CD4-positive, alpha-beta T cell treated with Interleukin-1 beta for 1 hour (primary cell): ENCODE data around the gene TMEM130.
"Not testable (repeated sequence)": the region's sequence is repeated elsewhere in the genome, so short reads cannot be mapped to it uniquely, and the experiment has no call there.

Experiments
- DNase-seq, 2 donors: peaks; one replicate each; pipeline ENCODE4 v3.0.0-alpha.2; 2020 to 2022

TMEM130 gene

GRCh38 chr7:98877146-98877545 is 7.3 kb upstream of the TMEM130 start:
- DNase-seq, result no peak

GRCh38 chr7:98875501-98875900 is 5.7 kb upstream of the TMEM130 start:
- no peak for DNase-seq

DNA sequence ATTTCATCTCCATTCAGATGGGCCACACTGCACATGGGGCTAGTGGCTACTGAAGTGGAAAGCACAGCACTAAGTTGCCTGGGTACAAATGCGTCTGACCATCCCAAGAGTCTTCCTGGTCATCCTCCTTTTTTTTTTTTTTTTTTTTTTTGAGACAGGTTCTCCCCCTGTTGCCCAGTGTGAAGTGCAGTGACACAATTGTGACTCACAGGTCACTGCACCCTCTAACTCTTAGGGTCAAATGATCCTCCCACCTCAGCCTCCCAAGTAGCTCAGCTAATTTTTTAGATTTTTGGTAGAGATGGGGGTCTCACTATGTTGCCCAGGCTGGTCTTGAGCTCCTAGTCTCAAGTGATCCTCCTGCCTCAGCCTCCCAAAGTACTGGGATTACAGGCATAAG is 5.1 kb upstream of the TMEM130 start:
- no peak for DNase-seq

DNA sequence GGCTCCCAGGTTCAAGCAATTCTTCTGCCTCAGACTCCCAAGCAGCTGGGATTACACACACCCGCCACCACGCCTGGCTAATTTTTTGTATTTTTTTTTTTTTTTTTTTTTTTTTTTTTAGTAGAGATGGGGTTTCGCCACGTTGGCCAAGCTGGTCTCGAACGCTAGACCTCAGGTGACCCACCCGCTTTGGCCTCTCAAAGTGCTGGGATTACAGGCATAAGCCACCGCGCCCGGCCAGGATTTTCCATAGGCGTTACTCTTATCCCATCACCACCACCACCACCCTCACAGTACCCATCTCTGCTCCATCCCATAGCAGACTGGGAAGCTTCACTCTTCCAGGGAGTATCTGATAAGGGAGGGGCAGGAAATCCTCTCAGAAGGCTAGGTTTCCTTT is 3.8 kb upstream of the TMEM130 start:
- DNase-seq, result not testable (repeated sequence)

DNA sequence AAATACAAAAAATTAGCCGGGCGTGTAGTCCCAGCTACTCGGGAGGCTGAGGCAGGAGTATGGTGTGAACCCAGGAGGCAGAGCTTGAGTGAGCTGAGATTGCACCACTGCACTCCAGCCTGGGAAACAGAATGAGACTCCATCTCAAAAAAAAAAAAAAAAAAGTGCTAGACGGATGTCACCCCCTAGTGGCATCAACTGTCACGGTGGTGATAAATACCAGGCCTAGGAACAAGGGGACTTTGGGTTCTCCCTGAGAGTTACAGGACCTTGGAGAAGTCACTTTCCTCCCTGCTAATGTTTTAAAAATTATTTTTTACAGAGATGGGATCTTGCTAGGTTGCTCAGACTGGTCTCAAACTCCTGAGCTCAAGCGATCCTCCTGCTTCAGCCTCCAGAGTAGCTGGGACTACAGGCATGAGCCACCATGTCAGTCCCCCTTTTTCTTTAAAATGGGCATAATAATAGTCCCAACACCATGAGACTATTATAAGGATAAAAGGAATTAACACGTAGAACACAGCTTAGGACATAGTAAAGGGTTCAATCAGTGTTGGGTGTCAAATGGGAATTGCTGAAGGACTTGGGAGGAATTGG is 2.6 kb upstream of the TMEM130 start:
- DNase-seq, result peak in 1 of 2 donors; percentile 40

DNA sequence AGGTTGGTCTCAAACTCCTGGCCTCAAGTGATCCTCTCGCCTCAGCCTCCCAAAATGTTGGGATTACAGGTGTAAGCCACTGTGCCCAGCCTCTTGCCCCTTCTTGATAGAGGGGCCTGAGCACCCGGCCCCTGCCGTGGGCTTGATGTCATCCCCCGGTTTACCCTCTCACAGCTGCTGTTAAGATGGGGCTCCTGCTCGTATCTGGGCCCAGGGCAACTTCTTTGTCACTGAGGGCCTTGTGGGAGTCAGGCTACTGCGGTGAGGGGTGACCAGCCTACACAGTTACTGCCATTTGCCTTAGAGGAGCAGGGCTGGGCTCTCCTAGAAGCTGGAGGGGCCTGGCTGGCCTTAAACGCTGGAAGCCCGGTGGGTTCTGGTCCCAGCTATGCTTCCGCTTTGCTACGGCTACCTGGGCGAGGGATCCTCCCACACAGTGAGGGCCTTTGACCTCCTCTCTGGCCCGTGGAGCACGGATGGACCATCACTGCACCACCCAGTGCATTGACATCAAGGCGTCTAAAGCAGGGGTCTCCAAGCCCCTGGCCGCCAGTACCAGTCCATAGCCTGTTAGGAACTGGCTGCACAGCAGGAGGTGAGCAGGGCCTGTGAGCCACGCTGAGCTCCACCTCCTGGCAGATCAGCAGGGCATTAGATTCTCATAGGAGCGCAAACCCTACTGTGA is 1.1 kb upstream of the TMEM130 start:
- DNase-seq, result no peak

DNA sequence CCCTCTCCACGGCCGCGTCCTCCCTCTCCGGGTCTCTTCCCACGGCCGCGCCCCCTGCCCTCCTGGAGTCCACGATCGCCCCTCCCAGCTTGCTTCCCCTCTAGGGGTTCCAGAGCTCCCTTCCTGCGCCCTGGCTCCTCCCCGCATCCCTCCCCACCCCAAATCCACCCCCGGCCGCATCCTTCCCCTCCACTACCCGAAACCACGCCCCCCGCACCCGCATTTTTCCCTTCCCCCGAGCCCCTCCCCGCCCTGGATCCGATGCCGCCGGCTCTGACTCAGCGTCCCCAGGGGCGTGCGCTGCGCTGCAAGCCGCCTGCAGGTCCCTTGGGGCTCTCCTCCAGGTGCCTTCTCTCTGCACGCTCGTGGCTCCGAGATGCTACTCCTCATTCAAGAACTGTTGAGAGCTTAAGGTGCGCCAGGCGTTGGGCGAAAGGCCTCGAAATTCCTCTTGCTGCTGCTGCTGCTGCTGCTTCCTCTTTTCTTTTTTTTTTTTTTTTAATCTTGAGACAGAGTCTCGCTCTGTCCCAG is 372 bp upstream of the TMEM130 start:
- DNase-seq, result peak; percentile 43 to 65

DNA sequence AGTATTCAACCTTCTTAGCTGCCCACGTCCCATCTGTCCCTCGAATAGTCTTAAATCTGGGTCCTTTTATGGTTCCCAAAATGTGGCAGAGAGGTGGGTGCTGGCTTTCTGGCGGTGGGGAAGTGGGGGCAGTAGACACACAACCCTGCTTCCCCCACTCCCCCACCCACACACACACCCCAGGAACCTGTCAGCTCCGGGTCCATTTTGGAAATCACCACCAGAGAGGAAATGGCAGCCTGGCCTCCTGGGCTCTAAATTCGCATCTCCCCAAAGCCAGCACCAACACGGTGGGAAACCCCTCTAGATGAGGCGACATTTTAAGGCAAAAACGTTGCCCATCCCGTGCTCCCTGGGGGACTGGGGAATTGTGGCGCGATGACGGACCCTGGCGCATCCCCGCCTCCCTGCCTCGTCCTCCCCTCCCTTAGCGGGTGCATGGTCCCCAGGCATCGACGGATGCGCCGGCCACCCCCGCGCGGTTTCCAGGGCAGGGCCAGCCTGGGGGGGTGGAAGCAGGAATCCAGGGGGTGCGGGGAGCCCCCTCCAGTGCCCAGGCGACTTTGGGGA is 702 bp downstream of the TMEM130 start:
- DNase-seq, result no peak

- DNase-seq, result no peak
Measured at GRCh38 chr7:98868450-98868849, 1.4 kb downstream of the TMEM130 start.

DNA sequence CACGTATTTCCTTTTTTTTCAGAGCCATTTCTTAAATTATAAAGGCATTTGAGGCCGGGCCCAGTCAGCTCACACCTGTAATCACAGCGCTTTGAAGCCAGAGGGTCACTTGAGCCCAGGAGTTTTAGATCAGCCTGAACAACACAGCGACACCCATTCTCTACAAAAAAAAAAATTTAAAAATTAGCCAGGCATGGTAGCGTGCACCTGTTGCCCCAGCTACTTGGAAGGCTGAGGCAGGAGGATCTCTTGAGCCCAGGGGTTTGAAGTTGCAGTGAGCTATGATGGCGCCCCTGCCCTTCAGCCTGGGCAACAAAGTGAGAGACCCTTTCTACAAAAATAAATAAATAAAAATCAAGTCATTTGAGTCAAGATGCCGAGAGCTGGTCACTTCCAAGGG is 3.0 kb downstream of the TMEM130 start:
- no peak for DNase-seq

- DNase-seq, result no peak
Measured at GRCh38 chr7:98866351-98866750, 3.5 kb downstream of the TMEM130 start.

DNA sequence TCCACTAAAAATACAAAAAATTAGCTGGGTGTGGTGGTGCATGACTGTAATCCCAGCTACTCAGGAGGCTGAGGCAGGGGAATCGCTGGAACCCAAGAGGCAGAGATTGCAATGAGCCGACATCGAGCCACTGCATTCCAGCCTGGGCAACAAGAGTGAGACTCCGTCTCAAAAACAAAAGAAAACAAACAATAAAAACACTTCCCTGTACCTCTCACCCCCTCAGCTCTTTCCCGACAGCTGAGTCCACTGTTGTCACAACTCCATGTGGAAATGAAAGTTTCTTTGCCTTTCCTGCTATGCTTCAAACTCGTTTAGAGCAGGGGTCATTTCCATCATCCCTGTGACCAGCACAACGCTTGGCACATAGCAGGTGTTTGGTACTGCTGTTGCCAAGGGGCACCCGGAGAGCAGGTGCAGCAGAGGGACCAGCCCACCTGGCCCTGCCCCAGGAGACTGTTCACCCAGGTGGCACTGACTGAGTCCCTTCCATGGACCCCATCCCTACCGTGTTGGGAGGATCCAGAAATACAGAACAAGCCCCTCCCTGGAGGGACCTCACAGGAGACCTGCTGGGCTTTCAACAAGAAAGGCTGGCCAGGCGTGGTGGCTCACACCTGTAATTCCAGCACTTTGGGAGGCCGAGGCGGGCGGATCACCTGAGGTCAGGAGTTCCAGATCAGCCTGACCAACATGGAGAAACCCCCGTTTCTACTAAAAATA is 4.9 kb downstream of the TMEM130 start:
- DNase-seq, result no peak

- DNase-seq, result no peak
Measured at GRCh38 chr7:98863601-98864000, 6.2 kb downstream of the TMEM130 start.

GRCh38 chr7:98862716-98863420 is 6.9 kb downstream of the TMEM130 start:
- DNase-seq, result no peak

- no peak for DNase-seq
Measured at GRCh38 chr7:98862203-98862602, 7.6 kb downstream of the TMEM130 start.

DNA sequence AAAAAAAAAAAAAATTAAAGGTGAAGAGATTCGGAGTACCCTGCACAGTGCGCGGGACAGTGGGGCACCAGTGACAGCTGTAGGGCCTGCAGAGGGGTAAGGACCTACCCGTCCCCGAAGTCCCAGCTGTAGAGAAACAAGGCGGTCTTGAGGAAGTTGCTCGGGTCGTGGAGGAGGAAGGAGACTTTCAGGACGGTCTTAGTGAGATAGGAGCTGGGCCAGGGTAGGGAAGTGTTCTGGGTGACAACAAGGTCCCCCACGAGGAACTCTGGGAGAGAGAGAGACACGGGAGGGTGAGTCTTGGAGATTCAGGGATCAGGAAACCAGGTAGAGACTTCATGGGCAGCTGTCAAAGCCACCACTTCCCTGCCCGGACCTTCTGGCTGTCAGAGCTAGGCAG is 9.7 kb downstream of the TMEM130 start:
- no peak for DNase-seq

DNA sequence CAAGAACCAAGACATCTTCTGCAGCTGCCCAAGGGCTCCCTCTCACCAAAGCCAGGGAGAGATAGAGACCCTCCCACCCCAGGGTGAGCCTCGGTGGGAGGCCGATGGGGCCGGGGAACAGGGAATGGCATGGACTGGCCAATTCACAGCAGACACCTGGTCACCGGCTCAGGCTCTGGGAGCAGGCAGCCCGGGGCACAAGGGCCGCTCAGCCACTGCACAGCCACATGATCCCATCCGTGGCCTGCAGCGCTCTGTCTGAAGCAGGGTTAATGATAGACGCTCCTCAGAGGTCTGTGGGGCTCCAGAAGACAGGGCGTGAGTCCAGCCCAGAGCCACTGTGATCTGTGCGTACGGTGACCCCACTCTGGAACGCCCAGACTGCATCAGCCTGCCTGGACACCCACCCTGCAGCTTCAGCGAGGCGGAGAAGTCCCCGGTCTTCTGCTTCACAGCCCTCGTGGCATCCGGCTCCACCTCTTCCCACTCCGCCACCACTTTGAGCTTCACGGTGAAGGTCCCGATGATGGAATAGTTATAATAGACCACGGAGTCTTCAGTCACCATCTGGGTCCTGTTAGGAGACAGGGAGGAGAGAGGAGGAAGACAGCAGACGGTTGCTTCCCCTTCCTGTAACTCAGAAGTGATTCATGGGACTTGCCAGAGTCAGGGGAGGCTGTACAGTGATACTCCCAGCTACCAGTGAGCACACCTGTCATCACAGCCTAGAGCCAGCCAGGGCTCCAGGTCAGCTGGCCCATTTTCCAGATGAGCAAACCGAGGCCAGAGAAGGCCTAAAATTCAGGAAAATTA is 14.0 kb downstream of the TMEM130 start:
- no peak for DNase-seq

DNA sequence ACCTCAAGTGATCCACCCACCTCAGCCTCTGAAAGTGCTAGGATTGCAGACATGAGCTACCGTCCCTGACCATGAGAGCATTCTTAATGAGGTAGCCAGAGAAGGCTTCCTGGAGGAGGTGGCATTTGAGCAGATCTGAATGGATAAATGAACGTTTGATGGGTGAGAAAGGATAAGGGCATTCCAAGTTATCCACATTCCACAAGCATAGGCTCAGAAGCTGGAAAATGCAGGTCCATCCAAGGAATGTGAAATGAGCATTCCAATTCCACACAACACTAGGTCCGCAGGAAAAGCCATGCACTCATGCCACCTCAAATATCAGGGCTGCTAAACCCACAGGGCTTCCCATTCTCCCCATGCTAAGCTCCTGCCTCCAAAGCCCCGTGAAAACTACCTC is 17.0 kb downstream of the TMEM130 start:
- no peak for DNase-seq

- DNase-seq, result no peak
Measured at GRCh38 chr7:98848918-98849317, 20.9 kb downstream of the TMEM130 start.

DNA sequence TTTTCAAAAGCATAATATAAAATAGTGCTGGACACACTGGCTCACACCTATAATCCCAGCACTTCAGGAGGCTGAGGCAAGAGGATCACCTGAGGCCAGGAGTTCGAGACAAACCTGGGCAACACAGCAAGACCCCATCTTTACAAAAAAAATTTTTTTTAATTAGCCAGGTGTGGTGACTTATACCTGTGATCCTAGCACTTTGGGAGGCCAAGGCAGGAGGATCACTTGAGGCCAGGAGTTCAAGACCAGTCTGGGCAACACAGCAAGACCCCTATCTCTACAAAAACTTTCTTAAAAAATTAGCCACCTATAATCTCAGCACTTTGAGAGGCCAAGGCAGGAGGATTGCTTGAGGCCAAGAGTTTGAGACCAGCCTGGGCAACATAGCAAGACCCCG is 27.3 kb downstream of the TMEM130 start:
- not testable (repeated sequence) for DNase-seq

DNA sequence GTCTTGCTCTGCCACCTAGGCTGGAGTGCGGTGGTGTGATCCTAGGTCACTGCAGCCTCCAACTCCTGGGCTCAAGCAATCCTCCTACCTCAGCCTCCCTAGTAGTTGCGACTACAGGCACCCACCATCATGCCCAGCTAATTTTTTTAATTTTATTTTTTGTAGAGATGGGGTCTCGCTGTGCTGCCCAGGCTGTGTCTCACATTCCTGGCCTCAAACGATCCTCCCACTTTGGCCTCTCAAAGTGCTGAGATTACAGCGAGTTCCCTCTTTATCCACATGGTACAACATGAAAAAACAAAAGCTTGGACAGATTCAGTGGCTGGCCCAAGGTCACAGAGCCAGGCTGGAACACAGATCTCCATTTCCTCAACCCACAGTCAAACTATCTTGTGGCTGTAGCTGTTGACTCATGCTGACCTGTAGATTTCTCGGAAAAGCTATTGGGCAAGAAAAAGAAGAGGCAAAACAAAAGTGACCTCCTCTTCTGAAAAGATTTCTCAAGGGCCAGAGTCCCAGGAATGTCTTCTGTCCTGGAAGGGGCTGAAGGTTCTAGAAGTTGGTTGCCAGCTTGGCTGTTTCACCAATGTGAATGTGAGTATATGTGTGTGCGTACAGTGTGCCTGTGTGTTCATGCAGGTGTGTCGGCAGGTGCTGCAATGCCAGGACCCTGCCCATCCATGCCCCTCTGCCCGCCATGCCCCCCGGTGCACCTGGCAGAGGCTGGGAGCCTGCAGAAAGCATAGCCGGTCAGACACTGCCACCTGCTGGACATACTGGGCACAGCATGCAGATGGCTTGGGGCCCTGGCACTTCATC is 28.4 kb downstream of the TMEM130 start:
- peak; percentile 56 to 57 for DNase-seq
